Measurements from ENCODE around the gene ARHGAP1.

- TF ChIP-seq YY1 (IDR thresholded peaks at IDR 0.05; ENCODE audit: insufficient read depth, insufficient read length) (no peak), ZNF274 (IDR thresholded peaks at IDR 0.05; ENCODE audit: low read depth, low read length) (no peak), SUZ12 (IDR thresholded peaks at IDR 0.05; ENCODE audit: extremely low read depth, insufficient read depth, insufficient read length) (no peak)
These were observed at the start of gene ARHGAP1, which contains the start of gene ZNF408 for GRCh38 chr11:46700241-46701077.
